Transverse colon (tissue), 4 donors: ENCODE results near the gene DOK1.

Experiments used
- CTCF ChIP-seq, 5 experiments: fragments of 200-600 bp in 3 of 5; fragments of 450-650 bp in 2 of 5; sonication (generic) in 3 of 5; IDR thresholded peaks; 1 replicate in 2 of 5; 2 replicates in 3 of 5; pipeline ENCODE4 v1.5.1; 2016 to 2017; ENCODE audit warnings: antibody characterized with exemption in 5 of 5, inconsistent platforms in 3 of 5, mild to moderate bottlenecking in 2 of 5, moderate library complexity in 1 of 5
- EP300 ChIP-seq: sonication (generic); formaldehyde crosslinking; IDR thresholded peaks from one replicate; pipeline ENCODE4 v1.6.1; 2017; ENCODE audit warnings: antibody characterized with exemption, low read depth
- POLR2A ChIP-seq: fragments of 450-650 bp; IDR thresholded peaks from one replicate; pipeline ENCODE4 v1.6.1; 2016; ENCODE audit warnings: antibody characterized with exemption, mild to moderate bottlenecking, moderate library complexity
- POLR2AphosphoS5 ChIP-seq, 3 donors: sonication (generic); formaldehyde crosslinking; IDR thresholded peaks; one replicate each; pipeline ENCODE4 v1.6.1; 2016; ENCODE audit warnings: antibody characterized with exemption in 3 of 3

- TF ChIP-seq POLR2A: no peak
- no peak for TF ChIP-seq CTCF (IDR thresholded peaks at IDR 0.05)
- no peak for TF ChIP-seq EP300
- TF ChIP-seq POLR2AphosphoS5 (IDR thresholded peaks at IDR 0.05): no peak
These were observed 1.1 kb downstream of the DOK1 start for GRCh38 chr2:74555610-74556103.
